HepG2 (cell line): ENCODE measurements around the gene ISG20L2. TPM values are rescaled to one million over a fixed set of nuclear protein-coding genes. Genes with fewer than 3 reads are reported as not detected.
A peak's percentile ranks its signal among the peaks of the same experiment; 100 is the strongest.

Source experiments
- ATAC-seq: fragments of 200-7000 bp; cut with Tn5 transposase; 3 replicates; pipeline ENCODE4 v1.9.1; 2020; ENCODE audit warnings: mild to moderate bottlenecking, moderate library complexity
- BruUV-seq: library from RNA; stranded (reverse); fragments of 400-500 nt; replicated peaks from 2 replicates; lab custom pipeline; 2021; lab: Mats Ljungman, UMichigan
- CTCF ChIA-PET: fragments of 300-600 bp; formaldehyde crosslinking; extraction: SDS; loops from one replicate; lab custom pipeline; 2021; ENCODE audit warnings: low total read pairs, inconsistent platforms, low intra/inter-chr PET ratio; lab: Yijun Ruan, JAX
- POLR2A ChIA-PET: fragments of 350-600 bp; sonication (Branson Sonifier 250); formaldehyde crosslinking; loops from one replicate; lab custom pipeline; 2020; ENCODE audit warnings: antibody characterized with exemption, inconsistent platforms; lab: Yijun Ruan, JAX
- DNase-seq: peaks from one replicate; pipeline ENCODE4 v3.0.0-alpha.2; 2015; ENCODE audit warnings: low spot score
- FAIRE-seq: peaks from 3 replicates; lab custom pipeline; 2011; peaks lifted over from hg19 to GRCh38; lab: Jason Lieb, UNC
- H2AFZ ChIP-seq: one replicate; pipeline ENCODE4 v1.6.1; 2011; ENCODE audit warnings: low read length, inconsistent platforms
- H3K27ac ChIP-seq: fragments of 300-600 bp; 3 replicates; pipeline ENCODE4 v1.8.0; 2011; ENCODE audit warnings: mixed run types, mild to moderate bottlenecking, mixed read lengths, low read length, inconsistent platforms; ENCODE audit not compliant: insufficient read depth; ENCODE audit errors: extremely low read length
- H3K27me3 ChIP-seq, 2 experiments: fragments of 200-600 bp in 1 of 2; 2 replicates in 1 of 2; 3 replicates in 1 of 2; pipeline versions ENCODE4 v1.6.0 to v1.8.0; 2011; ENCODE audit warnings: low read length in 2 of 2, mild to moderate bottlenecking in 2 of 2, moderate library complexity in 2 of 2, inconsistent platforms in 1 of 2; ENCODE audit not compliant: insufficient read depth in 2 of 2, control insufficient read depth in 1 of 2
- H3K36me3 ChIP-seq, 2 experiments: fragments of 200-600 bp in 1 of 2; replicated peaks in 1 of 2; 2 replicates in 1 of 2; 3 replicates in 1 of 2; pipeline versions ENCODE4 v1.5.1 to v1.8.0; 2011; ENCODE audit warnings: low read length in 2 of 2, inconsistent platforms in 1 of 2; ENCODE audit not compliant: insufficient read depth in 2 of 2, control insufficient read depth in 1 of 2
- H3K4me1 ChIP-seq: 2 replicates; pipeline ENCODE4 v1.5.1; 2012; ENCODE audit warnings: low read length, inconsistent platforms; ENCODE audit not compliant: insufficient read depth
- H3K4me2 ChIP-seq: 2 replicates; pipeline ENCODE4 v1.6.0; 2011; ENCODE audit warnings: low read depth, low read length, inconsistent platforms
- H3K4me3 ChIP-seq, 3 experiments: fragments of 200-600 bp in 1 of 3; sonication (generic), shearing (Covaris generic) in 1 of 3; replicated peaks in 1 of 3; 2 replicates each; pipeline ENCODE4 v1.5.1; 2011 to 2016; ENCODE audit warnings: low read length in 3 of 3, inconsistent platforms in 2 of 3, low read depth in 2 of 3, mild to moderate bottlenecking in 2 of 3, control low read depth in 1 of 3, mixed read lengths in 1 of 3; ENCODE audit not compliant: insufficient read depth in 1 of 3
- H3K79me2 ChIP-seq: one replicate; pipeline ENCODE4 v1.6.1; 2011; ENCODE audit warnings: low read length, inconsistent platforms; ENCODE audit not compliant: insufficient read depth
- H3K9ac ChIP-seq: 2 replicates; pipeline ENCODE4 v1.6.0; 2011; ENCODE audit warnings: mild to moderate bottlenecking, low read depth, low read length, inconsistent platforms; ENCODE audit not compliant: insufficient read depth
- H3K9me3 ChIP-seq: 2 replicates; pipeline ENCODE4 v1.5.1; 2012; ENCODE audit warnings: mild to moderate bottlenecking, low read length
- H4K20me1 ChIP-seq: 2 replicates; pipeline ENCODE4 v1.6.0; 2011; ENCODE audit warnings: inconsistent platforms, mild to moderate bottlenecking, low read length, moderate library complexity; ENCODE audit not compliant: insufficient read depth
- PATZ1 ChIP-seq: sonication (generic); formaldehyde crosslinking; IDR thresholded peaks from 2 replicates; pipeline ENCODE4 v1.4.0; 2020; ENCODE audit warnings: missing genetic modification reagents
- SP140L ChIP-seq: sonication (generic); formaldehyde crosslinking; IDR thresholded peaks from 2 replicates; pipeline ENCODE4 v1.4.0; 2020; ENCODE audit warnings: missing genetic modification reagents, borderline replicate concordance
- TFDP2 ChIP-seq: sonication (generic); formaldehyde crosslinking; IDR thresholded peaks from 2 replicates; pipeline ENCODE4 v1.4.0; 2020; ENCODE audit warnings: missing genetic modification reagents
- ZNF281 ChIP-seq: sonication (generic); formaldehyde crosslinking; IDR thresholded peaks from 2 replicates; pipeline ENCODE4 v1.4.0; 2020; ENCODE audit warnings: missing genetic modification reagents, borderline replicate concordance
- ZSCAN20 ChIP-seq: sonication (generic); formaldehyde crosslinking; IDR thresholded peaks from 2 replicates; pipeline ENCODE4 v1.4.0; 2020; ENCODE audit warnings: missing genetic modification reagents, mild to moderate bottlenecking, borderline replicate concordance
- ZSCAN31 ChIP-seq: sonication (generic); formaldehyde crosslinking; IDR thresholded peaks from 2 replicates; pipeline ENCODE4 v1.5.0; 2020; ENCODE audit warnings: low read depth, mild to moderate bottlenecking, missing genetic modification reagents
- WGBS: methylation state at CpG from one replicate; pipeline ENCODE4 v1.1.6; 2017; ENCODE audit warnings: low lambda C conversion rate; 5-methylcytosine and 5-hydroxymethylcytosine counted together
- in situ Hi-C: cut with HindIII; loops from 2 replicates; pipeline ENCODE4 v1.10.0; 2017; ENCODE audit warnings: low pct_unique_long_range_greater_than_20kb; ENCODE audit not compliant: extremely low pct_ligation_motif_present
- intact Hi-C: fragments of 100-400 bp; cut with micrococcal nuclease; formaldehyde crosslinking; loops from one replicate; pipeline ENCODE4 v1.10.0; 2022; ENCODE audit not compliant: unreplicated experiment
- polyA plus RNA-seq, 8 experiments: library from polyadenylated mRNA; depleted of rRNA in 3 of 8; stranded (reverse) in 7 of 8; unstranded in 1 of 8; fragments of >200 nt; fragmentation: Illumina TruSeq in 4 of 8; extraction: Trizol in 4 of 8; gene quantifications; 2 replicates each; pipeline versions ENCODE4 v1.2.1 to v1.2.3, GENCODE V29; 2011 to 2016; ENCODE audit warnings: low read depth in 4 of 8, missing spikeins in 1 of 8, mixed read lengths in 1 of 8; ENCODE audit not compliant: insufficient read depth in 1 of 8
- total RNA-seq, 5 experiments: library from RNA; depleted of rRNA; stranded (reverse); fragments of >200 nt; fragmentation: Illumina TruSeq; extraction: Trizol; gene quantifications; 2 replicates each; pipeline ENCODE4 v1.2.3, GENCODE V29; 2016; ENCODE audit warnings: low read depth in 1 of 5

ISG20L2 gene
- total and polyA plus RNA-seq, 2 of the 13 experiments (the other 11 are each of a cell fraction or from before 2014, with no cell fraction given): 19.8 to 21.3 TPM

- in situ Hi-C loops: loop anchor here (10.0 kb wide), 2 partner anchors 172 to 232 kb away; partner anchors contain the start of genes LRRC71 and NTRK1
These were observed 35.4 kb downstream of the ISG20L2 start for GRCh38 chr1:156692925-156693847.

More at GRCh38 chr1:156692925-156693847, 35.4 kb downstream of the ISG20L2 start:
- no TSS peak for BruUV-seq
- no peaks in the 10 kb centered on the region for H3K36me3 ChIP-seq
- peaks cover 47% of the 10 kb centered on the region for H3K4me1 ChIP-seq
- no peak overlapping the region for H3K9ac ChIP-seq
- no peak overlapping the region for H2AFZ ChIP-seq
- no peaks in the 10 kb centered on the region for H4K20me1 ChIP-seq
- H3K9me3 ChIP-seq: no peaks in the 10 kb centered on the region
- peaks cover 15 to 58% of the 10 kb centered on the region in 2 experiments for H3K27me3 ChIP-seq
- H3K4me3 ChIP-seq: no peak overlapping the region
- intact Hi-C loops: no loop called here
- no peak overlapping the region for H3K4me2 ChIP-seq
- FAIRE-seq (no peak), DNase-seq (peak; percentile 23), ATAC-seq (no peak)
- 21% methylated on average over 13 of the region's 16 CpGs for WGBS
- ChIA-PET POLR2A (interaction anchor here (2.0 kb wide), 1 partner anchor 35 kb away, joined by 5 read pairs; the partner anchor contains the start of genes ISG20L2 and METTL25B), CTCF (interaction anchor here (0.7 kb wide), 2 partner anchors 13 to 33 kb away, joined by 3 read pairs; no protein-coding TSS in a partner anchor)
- TF ChIP-seq SP140L: no peak
- TF ChIP-seq ZSCAN31 (CRISPR knock-in tag): no peak
- TF ChIP-seq ZNF281 (CRISPR knock-in tag): peak; percentile 53; the same call in 1 of the 2 replicates
- TF ChIP-seq TFDP2 (CRISPR knock-in tag): no peak
- TF ChIP-seq PATZ1 (CRISPR knock-in tag): peak; percentile 31; the same call in 1 of the 2 replicates
- TF ChIP-seq ZSCAN20 (CRISPR knock-in tag): no peak
- H3K79me2 ChIP-seq: no peaks in the 10 kb centered on the region
- no peak overlapping the region for H3K27ac ChIP-seq
